Body of pancreas (tissue), 4 donors: ENCODE measurements around the gene ELL. TPM values are rescaled to one million over a fixed set of nuclear protein-coding genes. Genes with fewer than 3 reads are reported as not detected.
A peak's percentile ranks its signal among the peaks of the same experiment; 100 is the strongest.

Experiments
- ATAC-seq: fragments of 150-250 bp; one replicate; pipeline ENCODE4 v1.9.1; 2016
- DNase-seq, 4 donors: peaks; one replicate each; pipeline ENCODE4 v3.0.0-alpha.2; 2019
- H3K27ac ChIP-seq, 4 donors: fragments of 200-600 bp; sonication (generic); 1 replicate in 3 of 4; 2 replicates in 1 of 4; pipeline versions ENCODE4 v1.5.1 to v1.6.1; 2016 to 2019; ENCODE audit warnings: mild to moderate bottlenecking in 1 of 4, mixed read lengths in 1 of 4, moderate library complexity in 1 of 4
- H3K27me3 ChIP-seq, 2 donors: fragments of 200-600 bp; sonication (generic); one replicate each; pipeline ENCODE4 v1.6.0; 2016; ENCODE audit warnings: mild to moderate bottlenecking in 1 of 2
- H3K36me3 ChIP-seq, 2 donors: fragments of 200-600 bp; sonication (generic); replicated peaks in 1 of 2; 2 replicates each; pipeline ENCODE4 v1.5.1; 2016; ENCODE audit warnings: low read depth in 2 of 2; ENCODE audit not compliant: insufficient read depth in 1 of 2
- H3K4me1 ChIP-seq: fragments of 200-600 bp; sonication (generic); one replicate; pipeline ENCODE4 v1.6.0; 2016
- H3K4me3 ChIP-seq, 2 donors: fragments of 200-600 bp; sonication (generic); 1 replicate in 1 of 2; 2 replicates in 1 of 2; pipeline ENCODE4 v1.5.1; 2016 to 2019
- H3K9me3 ChIP-seq, 3 donors: fragments of 200-600 bp; sonication (generic); 1 replicate in 2 of 3; 2 replicates in 1 of 3; pipeline ENCODE4 v1.5.1; 2016
- POLR2A ChIP-seq, 3 donors: fragments of 450-650 bp; IDR thresholded peaks; one replicate each; pipeline ENCODE4 v1.6.1; 2016; ENCODE audit warnings: antibody characterized with exemption in 3 of 3, mild to moderate bottlenecking in 2 of 3
- WGBS, 2 donors: methylation state at CpG; one replicate each; pipeline ENCODE4 v1.1.5; 2017; 5-methylcytosine and 5-hydroxymethylcytosine counted together
- intact Hi-C: fragments of 100-400 bp; cut with DNase I; formaldehyde crosslinking; loops from one replicate; pipeline ENCODE4 v1.15.1; 2023
- total RNA-seq, 2 donors: library from RNA; depleted of rRNA; stranded (reverse); fragments of >200 nt; gene quantifications; one replicate each; pipeline ENCODE4 v1.1.0, GENCODE V29; 2016
- TF ChIP-seq, protein P1 (sequence below), 7 experiments: fragments of 450-650 bp in 4 of 7; fragments of 200-600 bp in 3 of 7; sonication (generic) in 3 of 7; IDR thresholded peaks; one replicate each; pipeline ENCODE4 v1.5.1; 2016 to 2019; ENCODE audit warnings: antibody characterized with exemption in 7 of 7

Gene ELL
- total RNA-seq, 2 donors from 2014 or later = 12.5 to 14.2 TPM

DNA sequence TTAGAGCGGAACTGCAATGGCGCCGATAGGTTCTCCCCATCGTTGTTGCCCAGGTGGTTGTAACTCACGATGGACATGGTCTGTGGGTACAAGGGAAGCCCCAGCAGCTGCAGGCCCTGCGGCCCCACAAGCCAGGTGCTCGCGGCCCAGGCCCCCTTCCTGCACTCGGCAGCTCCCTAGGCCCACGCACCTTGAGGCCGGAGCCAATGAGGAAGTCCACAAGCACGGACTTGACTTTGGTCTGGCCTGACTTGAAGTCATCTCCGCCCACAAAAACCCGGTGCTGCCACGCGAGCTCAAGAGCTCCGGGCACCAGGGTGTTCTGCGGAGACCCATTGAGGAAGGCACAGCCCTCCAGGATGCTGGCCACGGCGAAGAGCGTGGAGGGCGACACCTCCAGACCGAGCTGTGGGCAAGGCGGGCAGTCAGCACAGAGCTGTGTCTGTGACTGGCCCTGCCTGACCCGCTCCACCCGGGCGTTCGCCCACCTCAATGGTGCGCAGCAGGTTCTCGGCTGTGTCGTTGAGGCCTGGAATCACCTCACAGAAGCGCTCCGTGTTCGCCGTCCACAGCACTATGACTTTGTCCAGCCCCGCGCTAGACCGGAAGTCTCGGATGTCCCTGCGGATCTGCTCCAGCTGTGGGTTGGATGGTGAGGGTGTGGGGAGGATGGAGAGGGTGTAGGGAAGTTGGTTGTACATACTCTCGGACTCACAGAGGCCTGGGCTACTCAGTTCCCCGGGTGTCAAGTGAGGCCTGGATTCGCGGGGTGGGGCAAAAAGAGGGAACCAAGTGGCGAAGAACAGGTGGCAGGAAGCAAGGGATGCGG lies 85.8 kb downstream of the ELL start:
- H3K27me3 ChIP-seq = no peaks in the 10 kb centered on the region
- H3K9me3 ChIP-seq = no peaks in the 10 kb centered on the region
- H3K27ac ChIP-seq = peak overlapping the region in 3 of 4 donors; percentile 84 to 92 (median 90)
- DNase-seq (no peak), ATAC-seq (no peak)
- no peaks in the 10 kb centered on the region for H3K36me3 ChIP-seq
- intact Hi-C loops = no loop called here
- H3K4me1 ChIP-seq = peaks cover 57% of the 10 kb centered on the region
- TF ChIP-seq, protein P1, sequence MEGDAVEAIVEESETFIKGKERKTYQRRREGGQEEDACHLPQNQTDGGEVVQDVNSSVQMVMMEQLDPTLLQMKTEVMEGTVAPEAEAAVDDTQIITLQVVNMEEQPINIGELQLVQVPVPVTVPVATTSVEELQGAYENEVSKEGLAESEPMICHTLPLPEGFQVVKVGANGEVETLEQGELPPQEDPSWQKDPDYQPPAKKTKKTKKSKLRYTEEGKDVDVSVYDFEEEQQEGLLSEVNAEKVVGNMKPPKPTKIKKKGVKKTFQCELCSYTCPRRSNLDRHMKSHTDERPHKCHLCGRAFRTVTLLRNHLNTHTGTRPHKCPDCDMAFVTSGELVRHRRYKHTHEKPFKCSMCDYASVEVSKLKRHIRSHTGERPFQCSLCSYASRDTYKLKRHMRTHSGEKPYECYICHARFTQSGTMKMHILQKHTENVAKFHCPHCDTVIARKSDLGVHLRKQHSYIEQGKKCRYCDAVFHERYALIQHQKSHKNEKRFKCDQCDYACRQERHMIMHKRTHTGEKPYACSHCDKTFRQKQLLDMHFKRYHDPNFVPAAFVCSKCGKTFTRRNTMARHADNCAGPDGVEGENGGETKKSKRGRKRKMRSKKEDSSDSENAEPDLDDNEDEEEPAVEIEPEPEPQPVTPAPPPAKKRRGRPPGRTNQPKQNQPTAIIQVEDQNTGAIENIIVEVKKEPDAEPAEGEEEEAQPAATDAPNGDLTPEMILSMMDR (IDR thresholded peaks at IDR 0.05) = no peak
- no peak for TF ChIP-seq POLR2A (IDR thresholded peaks at IDR 0.05)
- H3K4me3 ChIP-seq = no peak overlapping the region
- WGBS, 2 donors = 84 to 90% methylated on average over 24 to 41 of the region's 46 CpGs

DNA sequence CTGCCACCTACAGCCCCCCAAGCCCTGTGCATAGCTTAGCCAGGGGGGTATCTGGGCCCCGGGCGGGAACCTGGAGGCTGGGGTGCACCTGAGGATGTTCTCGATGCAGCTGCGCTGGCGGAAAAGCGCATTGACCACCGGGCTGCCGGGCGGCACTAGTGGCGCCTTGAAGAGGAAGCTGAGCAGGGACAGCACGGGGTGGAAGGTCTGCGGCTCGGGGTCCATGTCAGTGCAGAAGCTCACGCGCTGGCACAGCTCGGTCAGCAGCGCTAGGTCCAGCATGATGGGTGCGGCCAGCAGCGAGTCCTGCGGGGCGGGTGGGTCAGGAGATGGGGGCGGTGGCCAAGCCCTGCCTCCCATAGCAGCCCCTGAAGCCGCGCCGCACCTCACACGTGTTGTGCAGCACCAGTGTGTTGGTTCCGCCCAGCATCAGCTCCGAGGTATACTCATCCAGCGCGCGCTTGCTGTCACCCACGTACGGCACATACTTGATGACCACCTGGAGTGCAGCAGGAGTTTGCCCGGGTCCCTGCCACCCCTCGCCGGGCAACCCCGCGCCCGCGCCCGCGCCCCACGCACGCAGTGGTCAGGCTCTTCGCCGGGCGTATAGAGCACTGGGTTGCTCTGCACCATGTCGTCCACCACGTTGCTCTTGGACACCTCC lies 86.6 kb downstream of the ELL start:
- Histone ChIP-seq H3K27ac (no peak overlapping the region), H3K27me3 (no peaks in the 10 kb centered on the region), H3K9me3 (no peaks in the 10 kb centered on the region), H3K4me3 (no peak overlapping the region), H3K4me1 (peaks cover 50% of the 10 kb centered on the region), H3K36me3 (no peaks in the 10 kb centered on the region)
- intact Hi-C loops = no loop called here
- TF ChIP-seq POLR2A (IDR thresholded peaks at IDR 0.05) = no peak
- TF ChIP-seq, protein P1 (IDR thresholded peaks at IDR 0.05) = no peak
- ATAC-seq = no peak
- WGBS, 2 donors = 87 to 95% methylated on average over 17 to 48 of the region's 49 CpGs
- no peak for DNase-seq

DNA sequence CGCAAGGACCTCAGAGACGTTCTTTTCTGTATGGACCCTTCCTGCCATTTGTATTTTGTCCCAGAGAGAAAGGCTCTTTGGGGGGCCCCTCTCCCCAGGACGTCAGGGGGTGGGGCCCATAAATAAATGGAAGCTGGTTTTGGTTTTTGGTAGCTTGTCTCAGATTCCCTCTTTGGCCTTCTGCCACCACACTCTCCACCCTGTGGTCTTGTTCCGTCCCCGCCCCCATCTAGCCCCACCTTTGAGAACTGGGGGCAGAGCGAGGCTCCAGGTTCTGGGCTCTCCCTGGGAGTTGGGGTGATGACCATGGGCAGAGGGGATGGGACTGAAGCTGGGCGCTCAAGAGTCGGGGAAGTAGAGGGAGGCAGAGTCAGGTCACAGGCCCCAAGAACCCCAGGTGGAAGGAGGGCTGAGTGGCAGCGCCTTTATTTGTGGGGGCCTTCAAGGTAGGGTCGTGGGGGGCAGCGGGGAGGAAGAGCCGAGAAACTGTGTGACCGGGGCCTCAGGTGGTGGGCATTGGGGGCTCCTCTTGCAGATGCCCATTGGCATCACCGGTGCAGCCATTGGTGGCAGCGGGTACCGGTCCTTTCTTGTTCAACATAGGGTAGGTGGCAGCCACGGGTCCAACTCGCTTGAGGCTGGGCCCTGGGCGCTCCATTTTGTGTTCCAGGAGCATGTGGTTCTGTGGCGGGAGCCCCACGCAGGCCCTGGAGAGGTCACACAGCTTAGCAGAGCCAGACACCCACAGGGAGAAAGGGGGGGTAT lies 87.3 kb downstream of the ELL start:
- Histone ChIP-seq H3K4me1 (peaks cover 46% of the 10 kb centered on the region), H3K36me3 (no peaks in the 10 kb centered on the region), H3K27me3 (no peaks in the 10 kb centered on the region), H3K4me3 (no peak overlapping the region), H3K9me3 (no peaks in the 10 kb centered on the region), H3K27ac (peak overlapping the region in 3 of 4 donors; percentile 45 to 59 (median 53))
- no peak for ATAC-seq
- DNase-seq = no peak
- intact Hi-C loops = no loop called here
- TF ChIP-seq, protein P1 (IDR thresholded peaks at IDR 0.05) = no peak
- TF ChIP-seq POLR2A (IDR thresholded peaks at IDR 0.05) = no peak
- 80 to 89% methylated on average over 13 to 21 of the region's 21 CpGs for WGBS, 2 donors

DNA sequence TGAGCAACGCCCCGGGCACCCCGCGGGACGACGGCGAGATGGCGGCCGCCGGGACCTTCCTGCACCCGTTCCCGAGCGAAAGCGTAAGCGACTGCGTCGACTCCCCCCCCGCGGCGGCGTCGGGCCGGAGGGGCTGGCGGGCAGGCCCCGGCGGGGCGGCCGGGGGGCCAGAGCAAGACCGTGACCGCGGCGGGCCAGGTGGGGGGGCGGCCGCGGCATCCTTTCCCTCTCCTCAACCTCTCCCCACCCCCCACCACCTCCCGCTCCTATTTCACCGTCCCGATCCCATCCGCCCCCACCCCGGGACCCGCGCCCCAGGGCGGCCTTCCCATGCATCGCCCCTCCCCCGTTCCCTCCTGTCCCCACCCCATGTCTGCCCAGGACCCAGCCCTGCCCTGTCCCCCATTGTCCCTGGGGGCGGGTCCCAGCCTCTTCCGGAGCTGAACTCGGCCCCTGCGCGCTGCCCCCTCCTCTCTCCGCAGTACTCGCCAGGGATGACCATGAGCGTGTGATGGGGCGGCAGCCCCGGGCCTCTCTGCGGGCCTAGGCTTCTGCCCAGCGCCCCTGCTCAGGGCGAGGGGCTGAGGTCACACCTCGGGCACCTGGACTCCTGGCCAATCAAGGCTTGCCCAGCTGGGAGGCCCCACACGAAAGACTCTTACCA lies 88.0 kb downstream of the ELL start:
- DNase-seq (no peak), ATAC-seq (no peak)
- H3K27ac ChIP-seq = peak overlapping the region in 3 of 4 donors; percentile 45 to 59 (median 53)
- no peaks in the 10 kb centered on the region for H3K27me3 ChIP-seq
- peaks cover 45% of the 10 kb centered on the region for H3K4me1 ChIP-seq
- intact Hi-C loops = no loop called here
- WGBS, 2 donors = 18 to 28% methylated on average over 17 to 59 of the region's 60 CpGs
- TF ChIP-seq, protein P1 (IDR thresholded peaks at IDR 0.05) = no peak
- TF ChIP-seq POLR2A (IDR thresholded peaks at IDR 0.05) = no peak
- H3K4me3 ChIP-seq = no peak overlapping the region
- H3K9me3 ChIP-seq = no peaks in the 10 kb centered on the region
- no peaks in the 10 kb centered on the region for H3K36me3 ChIP-seq
